SJCRH30 (cell line): ENCODE data around the gene CPT1B. TPM values are rescaled to one million over a fixed set of nuclear protein-coding genes. Genes with fewer than 3 reads are reported as not detected.
A peak's percentile ranks its signal among the peaks of the same experiment; 100 is the strongest.

Source experiments
- DNase-seq, 2 experiments: peaks; one replicate each; pipeline ENCODE4 v3.0.0-alpha.2; 2015 to 2020
- H3K27ac ChIP-seq: fragments of 250-450 bp; sonication (Bioruptor Pico); 2 replicates; pipeline ENCODE4 v1.5.1; 2020; ENCODE audit warnings: mild to moderate bottlenecking, moderate library complexity
- H3K27me3 ChIP-seq: fragments of 250-450 bp; sonication (Bioruptor Pico); 2 replicates; pipeline ENCODE4 v1.5.1; 2020; ENCODE audit warnings: mild to moderate bottlenecking, moderate library complexity
- H3K36me3 ChIP-seq: fragments of 250-450 bp; sonication (Bioruptor Pico); 2 replicates; pipeline ENCODE4 v1.5.1; 2020; ENCODE audit warnings: mild to moderate bottlenecking, moderate library complexity
- H3K4me1 ChIP-seq: fragments of 250-450 bp; sonication (Bioruptor Pico); 2 replicates; pipeline ENCODE4 v1.5.1; 2020; ENCODE audit warnings: mild to moderate bottlenecking, moderate library complexity
- H3K4me3 ChIP-seq: fragments of 250-450 bp; sonication (Bioruptor Pico); 2 replicates; pipeline ENCODE4 v1.5.1; 2020; ENCODE audit warnings: mild to moderate bottlenecking, moderate library complexity
- H3K9me3 ChIP-seq: fragments of 250-450 bp; sonication (Bioruptor Pico); replicated peaks from 2 replicates; pipeline ENCODE4 v1.5.1; 2020; ENCODE audit warnings: mild to moderate bottlenecking, moderate library complexity
- total RNA-seq: library from RNA; depleted of rRNA; stranded (reverse); fragments of >200 nt; shearing (Covaris generic); gene quantifications from 2 replicates; pipeline ENCODE4 v1.2.3, GENCODE V29; 2014

The CPT1B gene
- total RNA-seq, 1 experiment from 2014 or later, result 17.1 TPM

- Histone ChIP-seq H3K4me3 (no peak overlapping the region), H3K27ac (no peak overlapping the region), H3K4me1 (peaks cover 5% of the 10 kb centered on the region), H3K9me3 (no peaks in the 10 kb centered on the region), H3K36me3 (0 out of 2 replicates have a peak, but pooled peaks cover 2% of the 10 kb centered on the region), H3K27me3 (no peaks in the 10 kb centered on the region)
- no peak for DNase-seq
Observed at GRCh38 chr22:50573491-50574382, 4.5 kb downstream of the CPT1B start.

GRCh38 chr22:50572965-50573364 lies 5.3 kb downstream of the CPT1B start:
- Histone ChIP-seq H3K9me3 (no peaks in the 10 kb centered on the region), H3K27ac (no peak overlapping the region), H3K4me1 (peaks cover 8% of the 10 kb centered on the region), H3K4me3 (no peak overlapping the region), H3K36me3 (0 out of 2 replicates have a peak, but pooled peaks cover 2% of the 10 kb centered on the region), H3K27me3 (no peaks in the 10 kb centered on the region)
- DNase-seq, result no peak

- H3K36me3 ChIP-seq, result 0 out of 2 replicates have a peak, but pooled peaks cover 2% of the 10 kb centered on the region
- no peak overlapping the region for H3K4me3 ChIP-seq
- DNase-seq, result no peak
- no peaks in the 10 kb centered on the region for H3K27me3 ChIP-seq
- H3K9me3 ChIP-seq, result no peaks in the 10 kb centered on the region
- H3K4me1 ChIP-seq, result peaks cover 18% of the 10 kb centered on the region
- no peak overlapping the region for H3K27ac ChIP-seq
Observed at GRCh38 chr22:50571264-50572175, 6.7 kb downstream of the CPT1B start.

GRCh38 chr22:50570861-50571260 lies 7.4 kb downstream of the CPT1B start:
- DNase-seq, result no peak
- H3K36me3 ChIP-seq, result 0 out of 2 replicates have a peak, but pooled peaks cover 2% of the 10 kb centered on the region
- no peak overlapping the region for H3K27ac ChIP-seq
- H3K27me3 ChIP-seq, result no peaks in the 10 kb centered on the region
- H3K4me3 ChIP-seq, result no peak overlapping the region
- peaks cover 18% of the 10 kb centered on the region for H3K4me1 ChIP-seq
- H3K9me3 ChIP-seq, result no peaks in the 10 kb centered on the region

- Histone ChIP-seq H3K27me3 (no peaks in the 10 kb centered on the region), H3K9me3 (no peaks in the 10 kb centered on the region), H3K4me1 (peaks cover 18% of the 10 kb centered on the region), H3K27ac (no peak overlapping the region), H3K4me3 (no peak overlapping the region), H3K36me3 (0 out of 2 replicates have a peak, but pooled peaks cover 2% of the 10 kb centered on the region)
- no peak for DNase-seq
Observed at GRCh38 chr22:50569896-50570535, 8.2 kb downstream of the CPT1B start.

GRCh38 chr22:50569041-50569459 lies 9.2 kb downstream of the CPT1B start:
- Histone ChIP-seq H3K9me3 (no peaks in the 10 kb centered on the region), H3K4me1 (peaks cover 18% of the 10 kb centered on the region), H3K36me3 (0 out of 2 replicates have a peak, but pooled peaks cover 2% of the 10 kb centered on the region), H3K4me3 (no peak overlapping the region), H3K27me3 (no peaks in the 10 kb centered on the region), H3K27ac (no peak overlapping the region)
- DNase-seq, result no peak

GRCh38 chr22:50568626-50569025 lies 9.6 kb downstream of the CPT1B start:
- Histone ChIP-seq H3K4me3 (no peak overlapping the region), H3K36me3 (0 out of 2 replicates have a peak, but pooled peaks cover 2% of the 10 kb centered on the region), H3K9me3 (no peaks in the 10 kb centered on the region), H3K27me3 (no peaks in the 10 kb centered on the region), H3K27ac (no peak overlapping the region; the same call in 1 of the 2 replicates), H3K4me1 (peaks cover 18% of the 10 kb centered on the region)
- DNase-seq, result no peak

- H3K36me3 ChIP-seq, result 0 out of 2 replicates have a peak, but pooled peaks cover 2% of the 10 kb centered on the region
- H3K27ac ChIP-seq, result peak overlapping the region; percentile 60
- H3K4me3 ChIP-seq, result no peak overlapping the region
- peaks cover 18% of the 10 kb centered on the region for H3K4me1 ChIP-seq
- peak; percentile 91 to 96 for DNase-seq
- no peaks in the 10 kb centered on the region for H3K9me3 ChIP-seq
- H3K27me3 ChIP-seq, result no peaks in the 10 kb centered on the region
Observed at GRCh38 chr22:50567721-50568252, 10.4 kb downstream of the CPT1B start.

- no peak overlapping the region for H3K27ac ChIP-seq
- H3K4me3 ChIP-seq, result no peak overlapping the region
- H3K27me3 ChIP-seq, result peaks cover 12% of the 10 kb centered on the region
- H3K9me3 ChIP-seq, result no peaks in the 10 kb centered on the region
- no peaks in the 10 kb centered on the region for H3K36me3 ChIP-seq
- peaks cover 18% of the 10 kb centered on the region for H3K4me1 ChIP-seq
- no peak for DNase-seq
Observed at GRCh38 chr22:50564289-50564688, 13.9 kb downstream of the CPT1B start.

- Histone ChIP-seq H3K27me3 (peaks cover 14% of the 10 kb centered on the region), H3K9me3 (no peaks in the 10 kb centered on the region), H3K4me1 (peaks cover 16% of the 10 kb centered on the region), H3K4me3 (peak overlapping the region; percentile 54), H3K27ac (no peak overlapping the region), H3K36me3 (no peaks in the 10 kb centered on the region)
- no peak for DNase-seq
Observed at GRCh38 chr22:50563413-50564160, 14.6 kb downstream of the CPT1B start.

GRCh38 chr22:50562523-50563412 lies 15.5 kb downstream of the CPT1B start, which contains the start of gene SYCE3:
Gene SYCE3, minus strand, starts transcription at chr22:50562919. Its CDS starts 6,514 bp downstream, at chr22:50556405.
- Histone ChIP-seq H3K27me3 (peaks cover 16% of the 10 kb centered on the region), H3K4me3 (peak within 1 kb of the TSS; percentile 54), H3K9me3 (no peaks in the 10 kb centered on the region), H3K4me1 (peaks cover 8% of the 10 kb centered on the region), H3K27ac (no peak within 1 kb of the TSS), H3K36me3 (no peaks in the 10 kb centered on the region)
- peak; percentile 99 for DNase-seq

GRCh38 chr22:50561401-50562358 lies 16.5 kb downstream of the CPT1B start:
- Histone ChIP-seq H3K4me1 (no peaks in the 10 kb centered on the region), H3K27me3 (peaks cover 18% of the 10 kb centered on the region), H3K9me3 (no peaks in the 10 kb centered on the region), H3K27ac (no peak overlapping the region), H3K36me3 (no peaks in the 10 kb centered on the region), H3K4me3 (no peak overlapping the region)
- no peak for DNase-seq
